HG02938 (cell line): Measurements from ENCODE around the gene FARSA.
A peak's percentile ranks its signal among the peaks of the same experiment; 100 is the strongest.
"Not testable (repeated sequence)": the region's sequence is repeated elsewhere in the genome, so short reads cannot be mapped to it uniquely, and the experiment has no call there.

Source experiments
- ATAC-seq: cut with Tn5 transposase; IDR thresholded peaks from one replicate; pipeline ENCODE4 v1.9.1; 2021; ENCODE audit warnings: mild to moderate bottlenecking, moderate library complexity; ENCODE audit not compliant: unreplicated experiment

FARSA gene

DNA sequence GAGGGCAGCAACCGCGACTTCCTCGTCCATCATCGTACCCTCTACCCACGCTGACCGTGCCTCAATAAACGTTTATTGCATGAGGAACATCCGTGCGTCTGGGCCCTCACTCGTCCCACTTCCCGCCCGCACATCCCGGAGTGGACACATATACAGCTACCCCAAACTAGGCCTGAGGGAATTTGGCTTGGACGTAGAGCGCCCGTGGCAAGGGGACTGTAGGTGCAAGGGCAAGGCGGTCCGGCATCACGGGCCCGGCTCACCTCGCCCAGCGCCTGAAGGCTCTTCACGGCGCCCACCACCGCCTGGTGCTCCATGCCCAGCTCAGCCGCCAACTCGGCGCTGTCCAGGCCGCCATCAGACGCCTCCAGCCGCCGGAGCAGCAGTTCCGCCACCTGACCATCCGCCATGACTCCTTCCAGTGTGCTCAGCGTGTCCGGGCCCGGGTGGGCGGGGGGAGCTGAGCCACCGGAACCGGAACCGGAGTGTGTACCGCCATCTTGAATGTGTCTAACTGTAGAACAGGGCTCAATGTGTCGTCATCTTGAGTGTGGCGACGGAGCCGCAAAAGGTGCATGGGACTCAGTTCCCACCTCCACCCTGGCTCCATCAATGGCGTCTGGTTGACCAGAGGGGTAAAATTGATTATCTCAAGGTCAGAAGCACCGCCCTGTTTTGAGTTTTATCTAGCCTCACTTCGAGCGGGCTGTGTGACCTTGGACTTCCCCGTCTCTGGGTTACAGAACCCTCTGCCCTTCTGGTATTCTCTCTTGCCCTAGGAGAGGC, at the start of gene FARSA:
Gene FARSA (minus strand): TSS at position 425 of the 786 bp plus-strand sequence. CDS start 15 bp downstream, at position 410.
- ATAC-seq, result peak; percentile 38

DNA sequence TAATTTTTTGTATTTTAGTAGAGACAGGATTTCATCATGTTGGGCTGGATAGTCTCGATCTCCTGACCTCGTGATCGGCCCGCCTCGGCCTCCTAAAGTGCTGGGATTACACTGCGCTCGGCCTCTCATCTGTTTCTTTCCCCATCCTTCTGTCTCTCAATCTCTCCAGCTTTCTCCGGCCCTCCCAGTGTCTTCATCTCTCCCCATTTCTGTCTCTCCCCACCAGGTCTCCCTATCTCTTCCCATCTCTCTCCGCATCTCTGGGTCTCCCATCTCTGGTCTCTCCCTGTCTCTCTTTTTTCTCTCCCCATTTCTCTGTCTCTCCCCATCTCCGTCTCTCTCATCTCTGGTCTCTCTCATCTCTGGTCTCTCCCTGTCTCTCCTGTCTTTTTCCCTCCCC, 49.6 kb upstream of the FARSA start:
- no peak for ATAC-seq

DNA sequence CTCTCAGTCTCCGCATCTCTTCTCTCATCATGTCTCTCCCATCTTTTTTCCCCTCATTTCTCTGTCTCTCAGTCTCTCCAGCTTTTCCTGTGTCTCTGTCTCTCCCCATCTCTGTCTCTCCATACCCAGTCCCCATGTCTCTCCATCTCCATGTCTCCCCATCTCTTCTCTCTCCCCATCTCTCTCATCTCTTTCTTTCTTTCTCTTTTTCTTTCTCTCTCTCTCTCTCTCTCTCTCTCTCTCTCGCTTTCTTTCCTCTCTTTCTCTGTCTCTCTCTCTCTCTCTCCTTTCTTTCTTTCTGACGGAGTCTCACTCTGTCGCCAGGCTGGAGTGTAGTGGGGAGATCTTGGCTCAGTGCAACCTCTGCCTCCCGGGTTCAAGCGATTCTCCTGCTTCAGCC, 49.1 kb upstream of the FARSA start:
- no peak for ATAC-seq

DNA sequence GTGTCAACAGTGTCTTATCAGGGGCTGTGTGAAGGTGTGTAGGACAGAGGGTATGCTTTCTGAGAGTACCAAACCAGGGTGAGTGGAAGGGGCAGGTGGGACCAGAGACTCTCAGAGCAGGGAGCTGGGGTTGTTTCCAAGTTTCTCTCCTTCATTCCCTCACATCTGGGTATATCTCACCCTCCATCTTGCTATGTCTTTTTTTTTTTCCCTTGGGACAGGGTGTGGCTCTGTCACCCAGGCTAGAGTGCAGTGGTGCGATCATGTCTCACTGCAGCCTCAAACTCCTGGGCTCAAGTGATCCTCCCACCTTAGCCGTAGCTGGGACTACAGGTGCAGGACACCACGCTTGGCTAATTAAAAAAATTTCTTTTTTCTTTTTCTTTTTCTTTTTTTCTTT, 46.5 kb upstream of the FARSA start:
- no peak for ATAC-seq

DNA sequence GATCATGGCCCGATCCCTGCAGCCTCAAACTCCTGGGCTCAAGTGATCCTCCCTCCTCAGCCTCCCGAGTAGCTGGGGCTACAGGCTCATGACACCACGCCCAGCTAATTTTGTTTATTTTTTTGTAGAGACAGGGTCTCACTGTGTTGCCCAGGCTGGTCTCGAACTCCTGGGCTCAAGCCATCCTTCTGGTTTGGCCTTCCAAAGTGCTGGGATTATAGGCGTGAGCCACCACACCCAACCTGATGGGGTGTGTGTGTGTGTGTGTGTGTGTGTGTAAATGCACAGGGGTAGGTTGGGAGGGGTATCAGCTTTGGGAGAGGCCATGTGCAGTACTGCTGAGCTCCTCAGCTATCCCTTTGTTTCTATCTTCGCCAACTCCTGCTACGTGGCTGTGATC, 42.6 kb upstream of the FARSA start:
- not testable (repeated sequence) for ATAC-seq

DNA sequence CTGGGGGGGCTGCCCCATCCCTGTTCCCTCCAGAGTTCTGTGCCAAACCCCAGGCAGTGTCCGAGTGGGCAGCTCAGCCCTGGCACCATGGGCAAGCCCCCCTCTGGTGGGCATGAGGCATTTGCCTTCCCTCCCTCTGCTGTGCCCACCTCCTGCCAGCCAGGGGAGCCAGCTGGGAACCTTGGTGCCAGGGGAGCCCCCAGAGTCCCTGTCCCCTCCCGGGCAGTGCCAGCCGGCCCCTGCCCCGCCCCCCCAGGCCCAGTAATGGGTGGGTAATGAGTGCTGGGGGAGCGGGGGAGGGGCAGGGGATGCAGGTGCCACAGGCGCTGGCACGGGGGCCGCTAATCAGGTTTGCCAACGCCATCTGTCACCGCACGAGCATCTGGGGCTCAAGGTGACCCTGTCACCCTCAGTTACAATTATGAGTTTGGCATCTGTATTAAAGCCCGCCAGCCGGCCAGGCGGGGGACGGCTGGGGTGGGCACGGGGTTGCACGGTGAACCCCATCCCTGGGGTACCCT, 41.8 kb upstream of the FARSA start:
- no peak for ATAC-seq

DNA sequence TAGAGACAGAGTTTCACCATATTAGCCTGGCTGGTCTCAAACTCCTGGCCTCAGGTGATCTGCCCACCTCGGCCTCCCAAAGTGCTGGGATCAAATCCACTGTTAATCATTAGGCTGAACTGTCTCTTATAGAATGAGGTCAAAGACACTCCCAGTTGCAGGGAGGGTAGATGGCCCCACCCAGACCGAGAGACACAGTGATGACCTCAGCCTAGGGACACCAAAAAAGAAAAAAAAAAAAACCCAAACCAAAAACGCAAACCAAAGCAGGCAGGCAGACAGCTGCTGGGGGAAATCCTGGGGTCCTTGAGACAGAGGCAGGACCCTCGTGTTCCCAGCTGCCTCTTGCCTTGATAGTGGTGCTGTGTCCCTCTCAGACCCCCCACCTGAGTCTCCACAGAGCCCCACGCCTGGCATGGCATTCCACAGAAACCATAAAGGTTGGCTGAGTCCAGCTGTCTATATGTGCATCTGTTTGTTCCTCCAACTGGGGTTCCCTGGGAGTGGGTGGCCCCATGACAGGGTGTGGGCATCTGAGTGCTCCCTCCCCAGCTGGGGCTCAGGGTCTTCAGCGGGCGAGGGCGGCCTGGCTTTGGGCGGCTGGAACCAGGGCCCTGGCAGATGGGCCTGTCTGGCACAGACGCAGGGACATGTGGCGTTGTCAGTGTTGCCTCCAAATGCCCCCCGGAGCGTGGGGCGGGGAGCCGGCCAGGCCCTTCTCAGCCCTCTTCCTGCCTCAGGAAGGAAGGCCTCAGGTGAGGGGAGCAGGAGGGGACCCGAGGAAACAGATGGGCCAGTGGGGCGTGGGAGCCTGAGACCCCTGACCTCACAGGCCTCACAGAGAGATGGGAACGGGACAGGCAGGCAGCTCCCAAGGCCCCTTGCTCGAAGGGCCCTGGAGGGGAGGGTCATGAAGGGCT, 41.0 kb upstream of the FARSA start:
- ATAC-seq, result no peak

DNA sequence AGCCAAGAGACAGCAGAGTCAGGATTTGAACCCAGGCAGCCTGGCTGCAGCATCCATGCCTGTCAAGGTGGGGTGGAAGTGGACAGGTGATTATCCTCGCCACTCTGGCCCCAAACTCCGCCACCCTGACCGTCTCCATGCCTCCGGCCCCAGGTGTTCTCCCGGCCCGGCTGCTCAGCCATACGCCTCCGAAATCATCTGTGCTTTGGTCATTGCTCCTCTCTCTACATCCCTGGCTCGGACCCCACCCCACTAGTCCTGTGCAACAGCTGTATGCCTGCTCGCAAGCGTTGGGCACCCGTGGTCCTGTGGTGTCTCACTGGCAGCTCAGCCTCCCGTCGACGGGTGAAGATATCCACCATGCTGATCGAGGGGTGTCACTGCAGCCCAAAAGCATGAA, 39.7 kb upstream of the FARSA start:
- no peak for ATAC-seq

DNA sequence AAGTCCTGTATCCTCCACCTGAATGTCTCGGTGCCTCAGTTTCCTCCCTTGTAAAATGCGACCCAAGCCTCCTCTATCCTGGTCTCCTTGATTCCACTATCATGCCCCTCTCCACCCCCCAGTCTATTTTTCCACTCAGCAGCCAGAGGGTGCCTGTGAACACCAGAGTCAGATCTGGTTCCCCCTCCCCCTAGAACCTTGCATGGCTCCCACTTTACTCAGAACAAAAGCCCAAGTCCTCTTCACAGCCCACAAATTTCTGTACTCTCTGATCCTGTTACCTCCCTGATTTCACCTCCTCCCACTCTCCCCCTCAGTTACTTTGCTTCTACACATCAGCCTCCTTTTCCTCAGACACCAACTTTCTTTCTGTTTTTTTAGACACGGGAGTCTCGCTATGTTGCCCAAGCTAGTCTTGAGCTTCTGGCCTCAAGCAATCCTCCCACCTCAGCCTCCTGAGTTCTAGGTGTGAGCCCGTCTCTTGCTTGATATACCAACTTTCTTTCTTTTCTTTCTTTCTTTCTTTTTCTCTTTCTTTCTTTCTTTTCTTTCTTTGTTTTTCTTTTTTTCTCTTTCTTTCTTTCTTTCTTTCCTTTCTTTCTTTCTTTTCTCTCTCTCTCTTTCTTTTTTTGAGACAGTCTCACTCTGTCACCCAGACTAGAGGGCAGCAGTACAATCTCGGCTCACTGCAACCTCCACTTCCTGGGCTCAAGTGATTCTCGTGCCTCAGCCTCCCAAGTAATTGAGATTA, 36.7 kb upstream of the FARSA start:
- ATAC-seq, result no peak

DNA sequence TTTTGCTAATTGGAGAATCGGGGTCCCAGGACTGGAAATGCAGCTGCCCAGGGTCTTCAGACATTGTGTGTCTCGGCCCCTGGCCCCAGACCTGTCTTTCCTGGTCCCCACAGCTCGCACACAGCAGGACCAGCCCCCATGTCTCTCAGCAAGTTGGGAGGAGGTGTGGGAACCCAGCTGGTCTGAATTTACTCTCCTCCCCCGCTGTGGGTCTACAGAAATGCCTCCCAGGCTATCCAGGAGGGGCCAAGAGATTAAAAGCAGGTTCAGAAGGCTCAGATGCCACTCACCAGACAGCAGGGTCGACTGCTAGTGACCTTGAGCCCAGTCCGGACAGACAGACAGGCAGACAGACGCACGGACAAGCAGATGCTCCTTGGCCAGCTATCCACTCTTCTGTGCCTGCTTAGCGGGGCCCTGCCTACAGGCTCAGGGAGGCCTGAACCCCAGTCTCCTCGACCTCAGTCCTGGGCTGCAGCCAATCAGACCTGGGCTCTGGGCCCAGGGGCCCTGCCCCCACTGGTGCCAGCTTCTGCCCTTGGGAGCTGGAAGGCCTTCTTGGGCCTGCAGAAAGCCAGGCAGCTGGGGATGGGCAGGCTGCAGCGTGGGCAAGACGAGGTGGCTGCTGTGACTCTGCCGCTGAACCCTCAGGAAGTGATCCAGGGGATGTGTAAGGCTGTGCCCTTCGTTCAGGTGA, 35.9 kb upstream of the FARSA start, which contains the start of gene DAND5:
Gene DAND5 (plus strand): TSS at position 285 of the 697 bp plus-strand sequence. CDS start 85 bp downstream, at position 370.
- no peak for ATAC-seq

DNA sequence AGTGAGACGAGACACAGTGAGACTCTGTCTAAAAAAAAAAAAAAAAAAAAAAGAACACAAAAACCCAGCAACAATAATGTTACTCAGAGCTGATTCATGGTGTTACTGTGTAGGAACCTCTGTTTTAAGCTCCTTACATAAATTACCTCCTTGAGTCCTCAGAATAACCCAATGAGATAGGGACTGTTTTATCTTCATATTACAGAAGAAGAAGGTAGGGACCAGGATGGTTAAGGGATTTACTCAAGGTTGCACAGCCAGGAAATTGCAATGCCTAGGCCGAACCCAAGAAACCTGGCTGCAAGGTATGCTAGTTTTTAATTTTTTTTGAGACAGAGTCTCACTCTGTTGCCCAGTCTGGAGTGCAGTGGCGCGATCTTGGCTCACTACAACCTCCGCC, 34.4 kb upstream of the FARSA start:
- ATAC-seq, result no peak

DNA sequence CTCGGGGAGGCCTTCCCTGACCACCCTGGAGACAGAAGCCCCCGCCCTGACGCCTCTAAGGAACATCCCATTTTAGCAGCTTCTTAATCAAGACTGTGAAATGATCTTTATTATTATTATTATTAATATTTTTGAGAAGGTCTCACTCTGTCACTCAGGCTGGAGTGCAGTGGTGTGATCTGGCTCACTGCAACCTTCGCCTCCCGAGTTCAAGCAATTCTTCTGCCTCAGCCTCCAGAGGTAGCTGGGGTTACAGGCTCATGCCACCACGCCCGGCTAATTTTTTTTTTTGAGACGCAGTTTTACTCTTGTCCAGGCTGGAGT, 32.3 kb upstream of the FARSA start:
- no peak for ATAC-seq

DNA sequence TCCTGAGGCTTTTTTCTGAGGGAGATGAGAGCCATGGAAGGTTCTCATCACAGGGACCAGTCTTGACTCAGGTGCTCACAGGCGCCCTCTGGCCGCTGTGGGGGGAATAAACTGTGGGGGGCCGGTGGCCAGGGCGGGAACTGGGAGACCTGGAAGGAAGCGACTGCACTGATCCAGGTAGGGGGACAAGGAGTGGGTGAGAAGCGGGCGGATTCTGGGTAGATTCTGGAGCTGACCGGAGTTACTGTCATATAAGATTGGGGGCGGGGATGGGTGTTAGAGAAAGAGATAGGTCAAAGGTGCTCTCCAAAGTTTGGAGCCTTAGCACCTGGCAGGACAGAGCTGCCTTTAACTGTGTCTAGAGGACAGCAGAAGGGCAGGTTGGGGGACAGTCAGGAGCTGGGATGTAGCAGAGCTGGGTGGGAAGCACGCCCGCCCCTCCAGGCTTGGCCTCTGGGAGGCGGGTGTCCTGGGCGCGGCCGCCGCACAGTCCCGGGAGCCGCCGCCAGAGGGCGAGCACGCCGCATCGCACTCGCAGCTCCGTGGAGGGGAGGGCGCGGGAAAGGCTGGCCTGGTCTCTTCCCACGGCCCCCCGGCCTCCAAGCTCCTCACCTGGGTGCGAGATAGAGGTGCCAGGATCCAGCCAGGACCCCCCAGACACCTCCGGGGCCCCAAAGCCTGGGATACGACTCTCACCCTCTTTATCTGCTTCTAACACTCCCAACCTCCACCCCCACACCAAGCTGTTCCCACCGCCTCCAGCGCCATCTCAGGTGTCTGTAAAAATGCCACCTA, 31.7 kb upstream of the FARSA start:
- no peak for ATAC-seq

DNA sequence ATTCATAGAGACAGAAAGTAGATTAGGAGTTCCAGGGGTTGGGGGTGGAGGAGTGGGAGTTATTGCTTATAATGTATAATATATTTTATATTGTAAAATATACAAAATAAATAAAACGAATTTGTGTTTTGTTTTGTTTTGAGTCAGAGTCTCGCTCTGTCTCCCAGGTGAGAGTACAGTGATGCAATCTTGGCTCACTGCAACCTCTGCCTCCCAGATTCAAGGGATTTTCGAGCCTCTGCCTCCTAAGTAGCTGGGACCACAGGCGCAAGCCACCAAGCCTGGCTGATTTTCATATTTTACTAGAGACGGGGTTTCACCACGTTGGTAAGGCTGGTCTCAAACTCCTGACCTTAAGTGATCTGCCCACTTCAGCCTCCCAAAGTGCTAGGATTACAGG, 26.0 kb upstream of the FARSA start:
- no peak for ATAC-seq

DNA sequence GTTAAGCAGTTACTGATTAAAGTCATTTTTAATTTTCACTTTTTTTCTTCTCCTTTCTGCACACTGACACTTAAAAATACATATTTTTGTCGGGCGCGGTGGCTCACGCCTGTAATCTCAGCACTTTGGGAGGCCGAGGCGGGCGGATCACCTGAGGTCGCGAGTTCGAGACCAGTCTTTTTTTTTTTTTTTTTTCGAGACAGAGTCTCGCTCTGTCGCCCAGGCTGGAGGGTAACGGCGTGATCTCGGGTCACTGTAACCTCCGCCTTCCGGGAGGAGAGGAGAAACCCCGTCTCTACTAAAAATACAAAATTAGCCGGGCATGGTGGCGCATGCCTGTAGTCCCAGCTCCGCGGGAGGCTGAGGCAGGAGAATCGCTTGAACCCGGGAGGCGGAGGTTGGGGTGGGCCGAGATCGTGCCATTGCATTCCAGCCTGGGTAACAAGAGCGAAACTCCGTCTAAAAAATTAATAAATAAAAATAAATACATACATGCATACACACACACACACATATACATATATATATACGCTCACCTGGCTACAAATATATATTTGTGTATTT, 24.0 kb upstream of the FARSA start:
- ATAC-seq, result not testable (repeated sequence)

DNA sequence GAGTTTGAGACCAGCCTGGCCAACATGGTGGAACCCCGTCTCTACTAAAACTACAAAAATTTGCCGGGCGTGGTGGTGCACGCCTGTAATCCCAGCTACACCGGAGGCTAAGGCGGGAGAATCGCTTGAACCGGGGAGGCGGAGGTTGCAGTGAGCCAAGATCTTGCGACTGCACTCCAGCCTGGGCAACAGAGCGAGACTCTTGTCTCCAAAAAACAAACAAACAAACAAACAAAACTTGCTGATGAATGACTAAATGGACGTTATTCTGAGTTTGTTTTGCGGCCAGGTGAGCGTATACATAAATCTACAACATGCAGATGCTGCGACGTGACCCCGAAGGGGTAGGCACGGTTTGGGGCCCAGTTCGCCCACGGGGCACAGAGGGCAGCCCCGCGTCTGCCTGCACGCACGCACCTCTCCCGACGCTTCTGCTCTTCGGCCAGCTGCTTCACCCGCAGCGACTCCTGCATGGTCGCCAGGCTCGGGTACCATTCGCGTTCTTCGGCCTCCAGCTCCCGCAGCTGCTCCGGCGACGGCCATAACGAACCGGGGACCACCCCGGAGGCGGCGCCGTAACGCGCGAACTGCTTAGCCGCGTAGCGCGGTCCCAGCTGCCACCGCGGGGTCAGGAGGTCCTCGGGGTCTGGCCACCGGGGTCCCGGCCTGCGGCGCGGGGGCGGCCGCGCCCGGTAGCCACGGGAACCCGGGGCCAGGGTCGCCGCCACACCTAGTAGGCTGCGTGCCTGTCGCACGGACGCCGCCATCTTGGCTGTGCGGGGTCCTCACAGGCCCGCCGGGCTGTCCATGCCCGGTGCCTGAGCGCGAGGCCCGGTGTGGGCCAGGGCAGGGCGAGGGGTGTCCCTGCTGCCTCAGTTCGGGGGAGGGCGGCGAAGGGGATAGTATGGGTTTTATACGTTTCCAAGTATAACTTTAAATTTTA, 23.2 kb upstream of the FARSA start, which contains the start of gene GADD45GIP1:
Gene GADD45GIP1 (minus strand): TSS at position 778 of the 943 bp plus-strand sequence. CDS start 11 bp downstream, at position 767.
- ATAC-seq, result peak; percentile 68

DNA sequence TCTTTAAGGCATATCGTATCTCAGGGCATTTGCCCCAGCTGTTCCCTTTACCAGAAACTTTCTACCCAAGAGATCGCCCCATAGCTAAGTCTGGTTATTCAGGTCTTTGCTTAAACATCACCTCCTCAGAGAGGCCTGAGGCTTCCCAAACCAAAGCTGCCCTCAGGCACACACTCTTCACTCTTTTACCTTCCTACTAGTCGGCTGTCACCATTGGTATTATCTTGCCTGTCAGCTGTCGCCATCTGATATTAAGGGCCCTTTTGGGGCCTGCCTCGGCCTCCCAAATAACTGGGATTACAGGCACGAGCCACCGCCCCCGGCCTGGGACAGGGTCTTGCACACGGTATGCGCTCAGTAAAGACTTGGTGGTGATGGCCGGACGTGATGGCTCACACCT, 22.5 kb upstream of the FARSA start:
- no peak for ATAC-seq

DNA sequence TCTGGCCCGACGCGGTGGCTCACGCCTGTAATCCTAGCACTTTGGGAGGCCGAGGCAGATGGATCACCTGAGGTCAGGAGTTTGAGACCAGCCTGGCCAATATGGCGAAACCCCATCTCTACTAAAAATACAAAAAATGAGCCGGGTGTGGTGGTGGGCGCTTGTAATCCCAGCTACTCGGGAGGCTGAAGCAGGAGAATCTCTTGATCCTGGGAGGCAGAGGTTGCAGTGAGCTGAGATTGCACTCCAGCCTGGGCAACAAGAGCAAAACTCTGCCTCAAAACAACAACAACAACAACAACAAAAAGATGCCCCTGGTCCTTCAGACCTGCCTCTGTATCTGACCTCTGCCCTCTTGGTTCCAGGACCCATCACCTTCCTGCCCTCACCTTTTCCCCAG, 22.1 kb upstream of the FARSA start:
- ATAC-seq, result not testable (repeated sequence)
